HL-60 (cell line): Measurements from ENCODE around the gene RGS6.

ENCODE experiments used
- DNase-seq, 2 experiments: peaks; one replicate each; pipeline ENCODE4 v3.0.0-alpha.2; 2010 to 2020; ENCODE audit warnings: low read depth in 1 of 2, low spot score in 1 of 2
- H3K27ac ChIP-seq: fragments of 250-450 bp; sonication (Bioruptor Pico); replicated peaks from 2 replicates; pipeline ENCODE4 v1.5.1; 2020; ENCODE audit warnings: mild to moderate bottlenecking, moderate library complexity
- H3K27me3 ChIP-seq: fragments of 250-450 bp; sonication (Bioruptor Pico); 2 replicates; pipeline ENCODE4 v1.5.1; 2021; ENCODE audit warnings: mild to moderate bottlenecking, moderate library complexity; ENCODE audit not compliant: insufficient read depth, poor library complexity, severe bottlenecking
- H3K4me3 ChIP-seq: replicated peaks from 2 replicates; pipeline ENCODE4 v1.5.1; 2011; ENCODE audit warnings: mild to moderate bottlenecking, control low read depth, low read length; ENCODE audit not compliant: insufficient read depth
- GABPA ChIP-seq: IDR thresholded peaks from 2 replicates; pipeline ENCODE4 v1.6.1; 2012; ENCODE audit warnings: low read depth
- POLR2AphosphoS5 ChIP-seq: IDR thresholded peaks from 2 replicates; pipeline ENCODE4 v1.6.1; 2012; ENCODE audit warnings: low read depth
- SPI1 ChIP-seq: IDR thresholded peaks from 2 replicates; pipeline ENCODE4 v1.6.1; 2012; ENCODE audit warnings: low read depth, mild to moderate bottlenecking, borderline replicate concordance
- TF ChIP-seq, protein P1 (sequence below): IDR thresholded peaks from one replicate; pipeline ENCODE4 v1.5.1; 2011; ENCODE audit warnings: low read length, control low read depth, inconsistent platforms; ENCODE audit not compliant: insufficient read depth
- TF ChIP-seq, protein P2 (sequence below): IDR thresholded peaks from 2 replicates; pipeline ENCODE4 v1.6.1; 2012; ENCODE audit warnings: low read depth; ENCODE audit not compliant: insufficient replicate concordance

The RGS6 gene

DNA sequence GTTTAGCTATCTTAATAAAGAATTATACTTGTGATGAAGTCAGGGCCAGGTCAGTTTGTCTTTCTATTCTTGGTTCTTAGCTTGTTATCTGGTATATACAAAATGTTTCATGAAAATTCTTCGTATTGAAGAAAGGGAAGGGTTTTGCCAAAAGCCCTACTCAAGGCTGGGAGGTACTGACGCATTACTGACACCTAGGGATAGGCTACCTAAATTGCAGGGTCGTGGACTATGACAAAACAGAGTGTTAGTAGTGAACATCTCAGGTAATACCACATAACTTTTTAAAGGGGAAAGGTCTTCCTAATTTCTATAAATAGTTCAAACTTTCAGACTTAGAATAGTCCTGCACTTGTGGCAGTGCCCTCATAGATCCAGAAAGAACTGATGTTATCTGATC lies 246.3 kb downstream of the RGS6 start:
- no peak overlapping the region for H3K27ac ChIP-seq
- H3K27me3 ChIP-seq: no peaks in the 10 kb centered on the region
- no peak overlapping the region for H3K4me3 ChIP-seq
- TF ChIP-seq GABPA (no peak), POLR2AphosphoS5 (no peak), SPI1 (no peak)
- TF ChIP-seq, protein P1, sequence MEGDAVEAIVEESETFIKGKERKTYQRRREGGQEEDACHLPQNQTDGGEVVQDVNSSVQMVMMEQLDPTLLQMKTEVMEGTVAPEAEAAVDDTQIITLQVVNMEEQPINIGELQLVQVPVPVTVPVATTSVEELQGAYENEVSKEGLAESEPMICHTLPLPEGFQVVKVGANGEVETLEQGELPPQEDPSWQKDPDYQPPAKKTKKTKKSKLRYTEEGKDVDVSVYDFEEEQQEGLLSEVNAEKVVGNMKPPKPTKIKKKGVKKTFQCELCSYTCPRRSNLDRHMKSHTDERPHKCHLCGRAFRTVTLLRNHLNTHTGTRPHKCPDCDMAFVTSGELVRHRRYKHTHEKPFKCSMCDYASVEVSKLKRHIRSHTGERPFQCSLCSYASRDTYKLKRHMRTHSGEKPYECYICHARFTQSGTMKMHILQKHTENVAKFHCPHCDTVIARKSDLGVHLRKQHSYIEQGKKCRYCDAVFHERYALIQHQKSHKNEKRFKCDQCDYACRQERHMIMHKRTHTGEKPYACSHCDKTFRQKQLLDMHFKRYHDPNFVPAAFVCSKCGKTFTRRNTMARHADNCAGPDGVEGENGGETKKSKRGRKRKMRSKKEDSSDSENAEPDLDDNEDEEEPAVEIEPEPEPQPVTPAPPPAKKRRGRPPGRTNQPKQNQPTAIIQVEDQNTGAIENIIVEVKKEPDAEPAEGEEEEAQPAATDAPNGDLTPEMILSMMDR: no peak
- TF ChIP-seq, protein P2, sequence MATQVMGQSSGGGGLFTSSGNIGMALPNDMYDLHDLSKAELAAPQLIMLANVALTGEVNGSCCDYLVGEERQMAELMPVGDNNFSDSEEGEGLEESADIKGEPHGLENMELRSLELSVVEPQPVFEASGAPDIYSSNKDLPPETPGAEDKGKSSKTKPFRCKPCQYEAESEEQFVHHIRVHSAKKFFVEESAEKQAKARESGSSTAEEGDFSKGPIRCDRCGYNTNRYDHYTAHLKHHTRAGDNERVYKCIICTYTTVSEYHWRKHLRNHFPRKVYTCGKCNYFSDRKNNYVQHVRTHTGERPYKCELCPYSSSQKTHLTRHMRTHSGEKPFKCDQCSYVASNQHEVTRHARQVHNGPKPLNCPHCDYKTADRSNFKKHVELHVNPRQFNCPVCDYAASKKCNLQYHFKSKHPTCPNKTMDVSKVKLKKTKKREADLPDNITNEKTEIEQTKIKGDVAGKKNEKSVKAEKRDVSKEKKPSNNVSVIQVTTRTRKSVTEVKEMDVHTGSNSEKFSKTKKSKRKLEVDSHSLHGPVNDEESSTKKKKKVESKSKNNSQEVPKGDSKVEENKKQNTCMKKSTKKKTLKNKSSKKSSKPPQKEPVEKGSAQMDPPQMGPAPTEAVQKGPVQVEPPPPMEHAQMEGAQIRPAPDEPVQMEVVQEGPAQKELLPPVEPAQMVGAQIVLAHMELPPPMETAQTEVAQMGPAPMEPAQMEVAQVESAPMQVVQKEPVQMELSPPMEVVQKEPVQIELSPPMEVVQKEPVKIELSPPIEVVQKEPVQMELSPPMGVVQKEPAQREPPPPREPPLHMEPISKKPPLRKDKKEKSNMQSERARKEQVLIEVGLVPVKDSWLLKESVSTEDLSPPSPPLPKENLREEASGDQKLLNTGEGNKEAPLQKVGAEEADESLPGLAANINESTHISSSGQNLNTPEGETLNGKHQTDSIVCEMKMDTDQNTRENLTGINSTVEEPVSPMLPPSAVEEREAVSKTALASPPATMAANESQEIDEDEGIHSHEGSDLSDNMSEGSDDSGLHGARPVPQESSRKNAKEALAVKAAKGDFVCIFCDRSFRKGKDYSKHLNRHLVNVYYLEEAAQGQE: no peak
- DNase-seq: no peak

DNA sequence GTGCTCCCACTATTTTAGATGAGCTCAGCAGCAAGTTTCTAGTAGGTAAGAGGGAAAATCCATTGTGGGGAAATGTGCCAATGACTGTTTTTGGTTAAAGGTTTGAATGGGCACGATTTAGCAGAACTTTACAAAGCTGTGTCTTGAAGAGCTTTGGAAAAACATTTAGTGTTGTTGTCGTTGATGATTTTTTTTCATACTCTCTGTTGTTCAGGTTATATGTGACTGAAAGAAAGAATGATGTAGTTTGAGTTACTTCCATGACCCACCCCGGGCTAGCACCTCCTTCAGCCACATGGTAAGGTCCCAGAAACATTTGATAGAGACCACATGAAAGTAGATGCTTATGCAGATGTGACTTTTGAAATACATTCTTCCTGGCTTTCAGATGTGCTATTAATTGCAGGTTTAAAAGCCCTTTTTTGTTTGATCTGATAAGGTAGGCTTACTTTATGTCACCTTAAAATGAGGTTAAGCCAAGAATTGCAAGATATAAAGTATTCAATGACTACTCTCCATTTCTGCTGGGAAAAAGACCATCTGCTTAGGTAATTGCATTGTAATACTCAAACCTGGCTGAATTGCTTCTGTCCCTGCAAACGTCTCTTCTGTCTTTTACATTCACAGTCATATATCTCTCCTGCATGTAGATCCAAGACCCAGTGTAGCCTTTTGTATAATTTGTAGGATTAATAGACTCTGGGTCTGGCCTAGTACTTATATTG lies 250.6 kb downstream of the RGS6 start:
- H3K27ac ChIP-seq: no peak overlapping the region
- H3K27me3 ChIP-seq: no peaks in the 10 kb centered on the region
- H3K4me3 ChIP-seq: no peak overlapping the region
- no peak for TF ChIP-seq SPI1
- TF ChIP-seq POLR2AphosphoS5: no peak
- TF ChIP-seq, protein P2: no peak
- no peak for TF ChIP-seq GABPA
- TF ChIP-seq, protein P1: no peak
- no peak for DNase-seq

DNA sequence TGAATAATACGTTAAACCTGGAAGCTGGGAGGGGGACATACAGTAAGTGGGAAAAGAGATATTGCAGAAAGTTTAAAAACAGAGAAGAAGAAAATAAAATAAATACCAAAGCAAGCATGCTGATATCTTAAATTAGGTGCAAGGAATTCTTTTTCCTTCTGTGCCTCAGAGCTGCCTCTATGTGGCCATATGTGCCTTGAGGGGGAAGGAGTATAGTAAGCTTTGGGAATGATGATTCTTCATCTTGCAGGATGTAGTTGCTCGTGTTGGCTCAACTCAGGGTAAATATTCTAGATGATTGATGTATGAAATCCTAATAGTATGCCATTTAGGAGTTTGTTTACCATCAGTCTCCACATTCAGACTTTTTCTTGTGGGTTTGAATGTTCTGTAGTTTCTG lies 251.4 kb downstream of the RGS6 start:
- no peaks in the 10 kb centered on the region for H3K27me3 ChIP-seq
- TF ChIP-seq, protein P1: no peak
- no peak for TF ChIP-seq SPI1
- TF ChIP-seq, protein P2: no peak
- TF ChIP-seq POLR2AphosphoS5: no peak
- TF ChIP-seq GABPA: no peak
- H3K4me3 ChIP-seq: no peak overlapping the region
- no peak overlapping the region for H3K27ac ChIP-seq
- DNase-seq: no peak
